ENCODE measurements around the gene AGR2. TPM values are rescaled to one million over a fixed set of nuclear protein-coding genes. Genes with fewer than 3 reads are reported as not detected.

Gene AGR2
- total RNA-seq, 1 experiment from 2014 or later = 0.93 TPM

GRCh38 chr7:16744518-16745250, 60.1 kb downstream of the AGR2 start:
- Histone ChIP-seq H4K20me1 (ENCODE audit: insufficient read depth) (no peaks in the 10 kb centered on the region), H3K36me3 (ENCODE audit: control insufficient read depth in 1 of 2, insufficient read depth in 2 of 2, low read length in 2 of 2) (no peaks in the 10 kb centered on the region), H3K27me3 (ENCODE audit: insufficient read depth, low read length) (no peaks in the 10 kb centered on the region), H3K27ac (ENCODE audit: low read depth, low read length) (no peak overlapping the region), H3K4me3 (replicated peaks in 1 of 2; ENCODE audit: low read depth in 1 of 2, low read length in 2 of 2) (no peak overlapping the region), H3K9ac (ENCODE audit: low read length) (no peak overlapping the region), H3K9me2 (ENCODE audit: insufficient read depth) (no peaks in the 10 kb centered on the region), H3K4me2 (ENCODE audit: low read length) (no peak overlapping the region), H2AFZ (ENCODE audit: low read depth, low read length, poor library complexity, severe bottlenecking) (no peak overlapping the region), H3K9me3 (ENCODE audit: control insufficient read depth in 1 of 2, insufficient read depth in 1 of 2, low read depth in 1 of 2, low read length in 2 of 2) (no peaks in the 10 kb centered on the region), H3K79me2 (ENCODE audit: insufficient read depth, low read length) (no peaks in the 10 kb centered on the region), H3K4me1 (ENCODE audit: control insufficient read depth in 1 of 2, insufficient read depth in 2 of 2, low read length in 2 of 2) (peaks cover 0 to 13% of the 10 kb centered on the region in 2 experiments; a peak in 2 of 4 replicates)
- ATAC-seq = no peak
- RAD21 ChIA-PET (ENCODE audit: low non-redundant PET in 1 of 2, low total read pairs in 2 of 2, uncharacterized antibody in 2 of 2, unreplicated experiment in 2 of 2) = no interaction called here
- POLR2A ChIA-PET = interaction anchor here (0.5 kb wide), 1 partner anchor 108 kb away, joined by 3 read pairs; no protein-coding TSS in a partner anchor
- CTCF ChIA-PET = no interaction called here
- TF ChIP-seq SP1 (IDR thresholded peaks at IDR 0.05; ENCODE audit: low read depth) (no peak), MAX (IDR thresholded peaks at IDR 0.05) (no peak), JUND (IDR thresholded peaks at IDR 0.05) (no peak), POLR2A (IDR thresholded peaks at IDR 0.05; ENCODE audit: borderline replicate concordance, extremely low read depth, insufficient read depth, insufficient read length) (no peak), CBX3 (IDR thresholded peaks at IDR 0.05; ENCODE audit: low read depth) (no peak), SRF (IDR thresholded peaks at IDR 0.05; ENCODE audit: low read depth) (no peak), CEBPB (IDR thresholded peaks at IDR 0.05; ENCODE audit: low read depth) (no peak), RAD21 (IDR thresholded peaks at IDR 0.05; ENCODE audit: low read depth) (no peak), REST (IDR thresholded peaks at IDR 0.05; ENCODE audit: low read depth) (no peak), ELF1 (IDR thresholded peaks at IDR 0.05; ENCODE audit: borderline replicate concordance, low read depth) (no peak), ZFX (IDR thresholded peaks at IDR 0.05) (no peak), CTCF (IDR thresholded peaks at IDR 0.05 in 2 of 3, conservative IDR thresholded peaks at IDR 0.05 in 1 of 3; ENCODE audit: borderline replicate concordance in 1 of 3, insufficient read depth in 1 of 3, low read depth in 2 of 3, low read length in 2 of 3) (no peak), ATF3 (IDR thresholded peaks at IDR 0.05) (no peak), TCF7L2 (IDR thresholded peaks at IDR 0.05; ENCODE audit: borderline replicate concordance, extremely low read depth, insufficient read depth, insufficient read length) (no peak)
- intact Hi-C loops (cut with micrococcal nuclease) = no loop called here
- BruUV-seq (replicated peaks) = no TSS peak
- no peak for DNase-seq (ENCODE audit: low read depth, low spot score)
